BE2C (cell line): Measurements from ENCODE around the gene PTCH2.

Experiments used
- DNase-seq: peaks from one replicate; pipeline ENCODE4 v3.0.0-alpha.2; 2020
- H3K27me3 ChIP-seq: fragments of 250-450 bp; sonication (Bioruptor Pico); 2 replicates; pipeline ENCODE4 v1.5.1; 2020; ENCODE audit warnings: mild to moderate bottlenecking
- H3K36me3 ChIP-seq: fragments of 250-450 bp; sonication (Bioruptor Pico); 2 replicates; pipeline ENCODE4 v1.5.1; 2020; ENCODE audit warnings: mild to moderate bottlenecking
- H3K4me1 ChIP-seq: fragments of 250-450 bp; sonication (Bioruptor Pico); 2 replicates; pipeline ENCODE4 v1.5.1; 2020
- H3K4me3 ChIP-seq: 2 replicates; pipeline ENCODE4 v1.5.1; 2011; ENCODE audit warnings: low read depth, low read length
- H3K9me3 ChIP-seq: fragments of 250-450 bp; sonication (Bioruptor Pico); 2 replicates; pipeline ENCODE4 v1.5.1; 2020
- TF ChIP-seq, protein P1 (sequence below): IDR thresholded peaks from 2 replicates; pipeline ENCODE4 v1.5.1; 2012; ENCODE audit warnings: mild to moderate bottlenecking, low read depth, low read length

PTCH2 gene

DNA sequence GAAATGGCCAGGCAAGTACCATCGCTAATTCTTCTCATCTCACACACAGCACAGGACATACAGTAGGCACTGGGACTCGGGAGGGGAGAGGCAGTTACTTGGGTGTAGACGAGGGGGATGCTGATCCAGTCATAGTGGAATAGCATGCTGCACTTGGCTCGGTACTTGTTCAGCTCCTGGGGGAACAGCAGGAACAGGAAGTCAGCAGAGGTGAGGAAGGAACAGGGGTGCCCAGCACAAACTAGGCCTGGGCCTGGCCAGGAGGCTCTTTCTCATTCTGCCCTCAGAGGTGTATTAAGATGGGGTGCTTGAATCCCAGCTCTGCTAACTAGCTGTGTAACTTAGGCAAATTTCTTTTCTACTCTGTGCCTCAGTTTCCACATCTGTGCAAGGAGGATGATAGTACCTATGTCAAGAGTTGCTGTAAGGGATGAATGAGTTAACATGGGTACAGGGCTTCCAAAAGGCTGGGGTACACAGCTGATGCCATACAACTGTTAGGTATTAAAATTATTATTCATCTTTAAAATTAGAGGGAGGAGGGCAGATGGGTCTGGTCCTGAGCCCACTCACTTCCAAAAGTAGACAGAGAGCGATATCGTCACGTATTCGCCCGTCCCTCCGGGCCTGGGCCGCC lies 57.4 kb downstream of the PTCH2 start:
- Histone ChIP-seq H3K4me1 (no peaks in the 10 kb centered on the region), H3K9me3 (no peaks in the 10 kb centered on the region), H3K4me3 (no peak overlapping the region; the same call in 1 of the 2 replicates), H3K27me3 (no peaks in the 10 kb centered on the region), H3K36me3 (peaks cover 2% of the 10 kb centered on the region; the same call in 1 of the 2 replicates)
- no peak for DNase-seq
- TF ChIP-seq, protein P1, sequence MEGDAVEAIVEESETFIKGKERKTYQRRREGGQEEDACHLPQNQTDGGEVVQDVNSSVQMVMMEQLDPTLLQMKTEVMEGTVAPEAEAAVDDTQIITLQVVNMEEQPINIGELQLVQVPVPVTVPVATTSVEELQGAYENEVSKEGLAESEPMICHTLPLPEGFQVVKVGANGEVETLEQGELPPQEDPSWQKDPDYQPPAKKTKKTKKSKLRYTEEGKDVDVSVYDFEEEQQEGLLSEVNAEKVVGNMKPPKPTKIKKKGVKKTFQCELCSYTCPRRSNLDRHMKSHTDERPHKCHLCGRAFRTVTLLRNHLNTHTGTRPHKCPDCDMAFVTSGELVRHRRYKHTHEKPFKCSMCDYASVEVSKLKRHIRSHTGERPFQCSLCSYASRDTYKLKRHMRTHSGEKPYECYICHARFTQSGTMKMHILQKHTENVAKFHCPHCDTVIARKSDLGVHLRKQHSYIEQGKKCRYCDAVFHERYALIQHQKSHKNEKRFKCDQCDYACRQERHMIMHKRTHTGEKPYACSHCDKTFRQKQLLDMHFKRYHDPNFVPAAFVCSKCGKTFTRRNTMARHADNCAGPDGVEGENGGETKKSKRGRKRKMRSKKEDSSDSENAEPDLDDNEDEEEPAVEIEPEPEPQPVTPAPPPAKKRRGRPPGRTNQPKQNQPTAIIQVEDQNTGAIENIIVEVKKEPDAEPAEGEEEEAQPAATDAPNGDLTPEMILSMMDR: no peak

DNA sequence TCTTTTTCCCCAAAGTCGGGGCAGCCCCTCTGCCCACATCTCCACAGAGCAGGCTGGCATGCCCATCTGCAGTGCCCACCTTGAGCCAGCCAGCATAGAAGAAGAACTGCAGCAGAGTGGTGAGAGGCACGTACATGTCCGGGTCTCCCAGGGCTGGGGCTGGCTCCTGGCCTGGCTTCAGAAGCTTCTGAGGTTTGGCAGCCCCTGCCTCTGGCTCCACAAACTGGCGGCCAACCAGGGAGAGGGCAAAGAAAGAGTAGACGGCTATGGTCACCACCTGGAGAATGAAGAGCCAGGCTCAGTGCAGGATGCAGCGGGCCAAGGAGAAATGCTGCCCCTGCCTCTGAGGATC lies 58.0 kb downstream of the PTCH2 start:
- no peak for DNase-seq
- Histone ChIP-seq H3K9me3 (no peaks in the 10 kb centered on the region), H3K4me3 (no peak overlapping the region), H3K4me1 (no peaks in the 10 kb centered on the region), H3K27me3 (no peaks in the 10 kb centered on the region), H3K36me3 (peaks cover 2% of the 10 kb centered on the region; the same call in 1 of the 2 replicates)
- TF ChIP-seq, protein P1: no peak

DNA sequence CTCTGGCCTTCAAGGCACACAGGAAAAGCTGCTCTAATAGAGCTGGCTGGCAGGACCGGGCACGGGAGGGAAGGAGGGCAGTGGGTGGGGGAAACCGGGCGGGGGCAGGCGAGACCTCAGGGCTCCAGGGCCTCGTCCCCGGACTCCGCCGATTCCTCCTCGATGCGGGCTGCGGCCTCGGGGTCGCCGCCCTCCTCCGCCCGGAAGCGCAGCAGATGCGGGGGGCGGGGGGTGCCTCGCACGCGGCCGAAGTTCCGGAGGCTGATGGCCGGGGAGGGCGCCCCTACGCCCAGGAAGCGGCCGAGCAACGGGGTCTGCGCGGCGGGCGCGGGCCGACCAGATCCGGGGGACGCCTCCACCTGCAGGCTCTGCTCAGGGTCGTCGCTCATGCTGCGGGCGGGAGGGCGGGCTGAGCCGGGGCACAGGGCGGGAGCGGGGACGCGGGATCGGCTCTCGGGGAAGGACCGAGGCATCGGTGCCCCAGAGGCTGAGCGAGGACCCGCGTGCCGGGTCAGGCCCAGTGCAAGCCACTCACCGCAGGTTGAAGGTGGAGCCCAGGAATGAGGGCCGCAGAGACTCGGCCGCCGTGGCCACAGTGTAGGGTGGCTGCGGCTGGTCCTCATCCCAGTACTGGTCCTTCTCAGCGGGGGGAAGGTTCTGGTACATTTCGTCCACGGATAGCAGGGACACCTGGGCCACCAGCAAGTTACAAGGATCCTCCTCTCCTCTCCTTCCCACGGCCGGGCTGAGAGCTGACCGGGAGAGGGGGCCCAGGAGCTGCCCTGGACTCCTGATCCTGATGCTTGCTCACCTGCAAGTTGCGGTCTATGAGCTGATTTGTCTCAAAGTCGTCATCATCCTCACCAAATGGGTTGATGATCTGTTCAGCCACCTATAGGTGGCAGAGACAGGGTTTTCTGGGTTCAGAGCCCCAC lies 58.7 kb downstream of the PTCH2 start:
- Histone ChIP-seq H3K4me1 (no peaks in the 10 kb centered on the region), H3K4me3 (peak overlapping the region; percentile 33), H3K9me3 (no peaks in the 10 kb centered on the region), H3K27me3 (no peaks in the 10 kb centered on the region), H3K36me3 (peaks cover 8% of the 10 kb centered on the region)
- TF ChIP-seq, protein P1: no peak
- peak; percentile 25 for DNase-seq

DNA sequence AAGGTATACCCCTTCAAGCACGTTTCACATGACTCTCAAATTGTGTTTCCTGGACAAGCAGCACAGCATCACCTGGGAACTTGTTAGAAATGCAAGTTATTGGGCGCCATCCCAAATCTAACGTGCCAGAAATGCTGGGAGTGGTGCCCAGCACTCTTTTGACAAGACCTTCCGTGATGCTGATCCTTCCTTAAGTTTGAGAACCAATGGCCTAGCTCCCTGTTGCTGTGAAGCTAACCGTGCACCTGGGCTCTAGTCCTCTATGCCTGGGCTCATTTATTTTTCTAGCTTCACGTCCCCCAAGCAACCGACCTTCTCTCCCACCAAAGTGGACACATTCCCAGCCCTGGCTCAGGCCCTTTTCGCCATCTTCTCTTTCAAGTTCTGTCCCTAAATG lies 59.4 kb downstream of the PTCH2 start:
- no peaks in the 10 kb centered on the region for H3K27me3 ChIP-seq
- peaks cover 15% of the 10 kb centered on the region for H3K36me3 ChIP-seq
- H3K9me3 ChIP-seq: no peaks in the 10 kb centered on the region
- TF ChIP-seq, protein P1: no peak
- no peaks in the 10 kb centered on the region for H3K4me1 ChIP-seq
- peak overlapping the region; percentile 33 for H3K4me3 ChIP-seq
- DNase-seq: no peak

DNA sequence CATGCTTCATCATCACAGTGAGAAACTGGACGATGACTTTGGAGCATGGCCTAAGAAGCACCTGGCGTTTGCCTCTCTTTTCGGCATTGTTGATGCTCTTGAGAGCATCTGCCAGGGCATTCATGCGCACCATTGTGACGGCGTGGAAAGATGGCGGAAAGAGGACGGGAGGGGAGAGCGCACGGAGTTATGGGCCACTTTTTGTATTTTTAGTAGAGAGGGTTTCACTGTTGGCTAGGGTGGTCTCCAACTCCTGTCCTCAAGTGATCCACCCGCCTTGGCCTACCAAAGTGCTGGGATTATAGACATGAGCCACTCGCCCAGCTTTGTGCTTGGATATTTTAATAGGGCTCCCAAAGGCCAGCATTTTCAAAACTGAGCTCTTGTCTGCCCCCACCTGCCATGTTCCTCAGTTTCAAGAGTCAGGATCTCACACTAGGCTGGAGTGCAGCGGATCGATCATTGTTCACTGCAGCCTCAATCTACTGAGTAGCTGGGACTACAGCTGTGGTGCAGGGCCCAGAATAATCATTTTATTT lies 62.4 kb downstream of the PTCH2 start:
- TF ChIP-seq, protein P1: no peak
- H3K36me3 ChIP-seq: peaks cover 45% of the 10 kb centered on the region

More for the DNA sequence above, 62.4 kb downstream of the PTCH2 start:
- no peak for DNase-seq
- Histone ChIP-seq H3K9me3 (no peaks in the 10 kb centered on the region), H3K4me1 (no peaks in the 10 kb centered on the region), H3K27me3 (no peaks in the 10 kb centered on the region), H3K4me3 (no peak overlapping the region)
